Endothelial cell (in vitro differentiated cells): ENCODE results near the gene TNFRSF1B. TPM values are rescaled to one million over a fixed set of nuclear protein-coding genes. Genes with fewer than 3 reads are reported as not detected.
A peak's percentile ranks its signal among the peaks of the same experiment; 100 is the strongest.

Experiments used
- DNase-seq: peaks from one replicate; pipeline ENCODE4 v3.0.0; 2021; ENCODE audit warnings: low spot score
- H3K27ac Mint-ChIP-seq: one replicate; pipeline ENCODE4 v1.8.0; 2021; ENCODE audit warnings: mixed read lengths, inconsistent platforms; ENCODE audit not compliant: unreplicated experiment
- H3K27me3 Mint-ChIP-seq: one replicate; pipeline ENCODE4 v1.8.0; 2021; ENCODE audit warnings: mild to moderate bottlenecking, moderate library complexity, mixed read lengths, inconsistent platforms; ENCODE audit not compliant: unreplicated experiment
- H3K36me3 Mint-ChIP-seq: one replicate; pipeline ENCODE4 v1.8.0; 2021; ENCODE audit warnings: mild to moderate bottlenecking, low read depth, mixed read lengths, inconsistent platforms; ENCODE audit not compliant: unreplicated experiment
- H3K4me1 Mint-ChIP-seq: one replicate; pipeline ENCODE4 v1.8.0; 2021; ENCODE audit warnings: mild to moderate bottlenecking, mixed read lengths, inconsistent platforms; ENCODE audit not compliant: unreplicated experiment
- H3K4me3 Mint-ChIP-seq: one replicate; pipeline ENCODE4 v1.8.0; 2021; ENCODE audit warnings: mild to moderate bottlenecking, mixed read lengths, inconsistent platforms; ENCODE audit not compliant: unreplicated experiment
- H3K9me3 Mint-ChIP-seq: one replicate; pipeline ENCODE4 v1.8.0; 2021; ENCODE audit warnings: mixed read lengths, inconsistent platforms; ENCODE audit not compliant: unreplicated experiment
- CTCF ChIP-seq: fragments of 200-600 bp; sonication (generic); IDR thresholded peaks from one replicate; pipeline ENCODE4 v1.5.0; 2021; ENCODE audit warnings: antibody characterized with exemption; ENCODE audit not compliant: unreplicated experiment
- total RNA-seq: library from RNA; stranded (reverse); fragmentation: NEBNext Ultra II Directional; extraction: Animal tissue kit (Norgen Biotek cat#: 25700); gene quantifications from one replicate; pipeline ENCODE4 v1.2.1, GENCODE V29; 2021; ENCODE audit not compliant: unreplicated experiment

The TNFRSF1B gene
- total RNA-seq, 1 donor from 2014 or later = 142 TPM

GRCh38 chr1:12244078-12244477, 77.3 kb downstream of the TNFRSF1B start:
- H3K27me3 Mint-ChIP-seq = no peaks in the 10 kb centered on the region
- TF ChIP-seq CTCF = peak; percentile 49
- peaks cover 33% of the 10 kb centered on the region for H3K36me3 Mint-ChIP-seq
- no peak overlapping the region for H3K27ac Mint-ChIP-seq
- H3K9me3 Mint-ChIP-seq = no peaks in the 10 kb centered on the region
- no peaks in the 10 kb centered on the region for H3K4me1 Mint-ChIP-seq
- H3K4me3 Mint-ChIP-seq = no peak overlapping the region
- peak; percentile 10 for DNase-seq

GRCh38 chr1:12244585-12244984, 77.8 kb downstream of the TNFRSF1B start:
- TF ChIP-seq CTCF = no peak

GRCh38 chr1:12245116-12245515, 78.3 kb downstream of the TNFRSF1B start:
- TF ChIP-seq CTCF = no peak
- DNase-seq = no peak
- Mint-ChIP-seq H3K9me3 (no peaks in the 10 kb centered on the region), H3K4me3 (no peak overlapping the region), H3K36me3 (peaks cover 37% of the 10 kb centered on the region), H3K27ac (no peak overlapping the region), H3K27me3 (no peaks in the 10 kb centered on the region), H3K4me1 (no peaks in the 10 kb centered on the region)

More at GRCh38 chr1:12244585-12244984, 77.8 kb downstream of the TNFRSF1B start:
- Mint-ChIP-seq H3K27me3 (no peaks in the 10 kb centered on the region), H3K4me3 (no peak overlapping the region), H3K27ac (no peak overlapping the region), H3K36me3 (peaks cover 37% of the 10 kb centered on the region), H3K4me1 (no peaks in the 10 kb centered on the region), H3K9me3 (no peaks in the 10 kb centered on the region)
- no peak for DNase-seq

GRCh38 chr1:12245733-12246132, 78.9 kb downstream of the TNFRSF1B start:
- Mint-ChIP-seq H3K27me3 (no peaks in the 10 kb centered on the region), H3K4me3 (no peak overlapping the region), H3K4me1 (no peaks in the 10 kb centered on the region), H3K9me3 (no peaks in the 10 kb centered on the region), H3K27ac (no peak overlapping the region), H3K36me3 (peaks cover 41% of the 10 kb centered on the region)
- TF ChIP-seq CTCF = no peak
- DNase-seq = no peak

- H3K27ac Mint-ChIP-seq = no peak overlapping the region
- no peaks in the 10 kb centered on the region for H3K27me3 Mint-ChIP-seq
- H3K36me3 Mint-ChIP-seq = peaks cover 47% of the 10 kb centered on the region
- TF ChIP-seq CTCF = no peak
- no peak overlapping the region for H3K4me3 Mint-ChIP-seq
- H3K4me1 Mint-ChIP-seq = no peaks in the 10 kb centered on the region
- DNase-seq = no peak
- no peaks in the 10 kb centered on the region for H3K9me3 Mint-ChIP-seq
Observed at GRCh38 chr1:12246584-12246983, 79.8 kb downstream of the TNFRSF1B start.
